ENCODE results near the gene ARSA.
"Not testable (repeated sequence)": the region's sequence is repeated elsewhere in the genome, so short reads cannot be mapped to it uniquely, and the experiment has no call there.

ARSA gene

DNA sequence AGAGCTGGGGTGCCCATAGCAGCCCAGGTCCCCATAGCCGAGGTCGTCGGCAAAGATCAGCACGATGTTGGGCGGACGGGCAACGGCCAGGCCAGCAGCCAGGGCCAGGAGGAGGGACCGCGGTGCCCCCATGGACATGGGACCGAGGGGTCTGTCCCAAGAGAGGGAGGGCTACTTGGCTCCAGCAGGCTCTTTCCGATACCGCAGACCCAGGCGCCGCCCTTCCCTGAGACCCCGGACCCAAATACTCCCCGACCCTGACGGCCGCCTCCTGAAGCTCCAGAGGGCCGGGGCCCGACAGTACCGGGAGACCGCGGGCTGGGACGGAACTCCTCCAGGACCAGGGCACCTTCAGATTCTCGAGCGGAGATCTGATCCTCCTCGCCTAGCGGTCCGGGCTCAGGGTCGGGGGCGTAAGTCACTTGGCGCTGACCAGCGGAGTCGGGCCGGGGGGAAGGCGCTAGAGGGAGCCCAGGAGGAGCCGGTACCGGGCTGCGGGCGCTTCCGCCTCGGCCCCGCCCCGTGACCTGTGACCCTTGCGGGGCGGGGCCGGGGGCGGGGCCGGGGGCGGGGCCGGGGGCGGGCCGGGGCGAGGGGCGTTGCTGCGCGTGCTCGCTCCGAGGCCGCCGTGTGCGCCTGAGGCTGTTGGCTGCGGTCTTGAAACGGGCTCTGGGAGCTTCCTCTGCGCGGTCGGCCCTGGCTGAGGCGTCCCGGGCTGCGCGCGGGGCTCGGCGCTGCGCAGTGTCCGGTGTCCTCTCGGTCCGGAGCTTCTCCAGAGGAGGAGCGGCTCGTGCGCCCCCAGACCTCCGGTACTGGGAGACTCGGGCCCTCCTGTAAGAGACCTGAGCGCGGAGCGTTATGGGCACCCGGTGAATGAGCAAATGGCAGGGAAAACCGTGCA is at the start of gene ARSA:
Gene ARSA, minus strand, starts transcription at position 511 of the 901 bp plus-strand sequence. Its CDS starts 373 bp downstream, at position 138.
- no peak for DNase-seq

DNA sequence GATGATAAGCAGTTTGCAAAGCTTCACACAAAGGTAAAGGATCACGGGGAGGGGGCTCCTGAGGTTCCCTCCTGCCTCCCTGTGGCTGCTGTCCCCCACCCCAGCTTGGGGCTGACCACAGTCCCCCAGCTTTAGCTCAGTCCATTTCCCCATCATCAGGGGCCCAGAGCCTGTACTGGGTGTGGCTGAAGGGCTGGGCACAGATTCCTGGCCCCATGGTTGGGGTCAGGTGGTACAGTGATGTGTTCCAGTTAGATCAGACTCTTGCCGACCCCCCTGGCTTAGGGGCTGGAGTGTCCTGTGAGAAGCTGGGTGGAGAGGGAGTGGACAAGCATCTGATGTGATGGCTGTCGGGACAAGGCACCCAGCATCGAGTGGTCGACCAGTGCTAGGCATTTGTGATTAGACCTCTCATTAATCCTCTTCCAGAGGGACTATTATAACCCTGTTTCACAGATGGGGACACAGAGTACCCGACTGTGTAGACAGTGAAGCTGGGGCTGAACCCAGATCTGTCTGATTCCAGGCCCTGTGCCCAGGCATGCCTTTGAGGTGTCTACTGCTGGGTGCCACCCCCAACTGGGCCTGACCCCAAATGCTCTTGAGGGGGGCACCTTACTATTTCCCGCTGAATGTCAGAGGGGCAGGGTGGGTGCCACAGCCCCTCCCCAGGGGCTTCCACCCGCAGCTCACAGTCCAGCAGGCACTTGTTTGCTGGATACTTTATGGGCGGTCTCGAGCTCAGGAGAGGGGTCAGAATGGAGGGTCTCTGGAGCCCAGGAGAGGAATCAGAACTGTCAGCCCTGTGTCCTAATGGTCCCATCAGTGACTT is 48.9 kb upstream of the ARSA start:
- no peak for DNase-seq

DNA sequence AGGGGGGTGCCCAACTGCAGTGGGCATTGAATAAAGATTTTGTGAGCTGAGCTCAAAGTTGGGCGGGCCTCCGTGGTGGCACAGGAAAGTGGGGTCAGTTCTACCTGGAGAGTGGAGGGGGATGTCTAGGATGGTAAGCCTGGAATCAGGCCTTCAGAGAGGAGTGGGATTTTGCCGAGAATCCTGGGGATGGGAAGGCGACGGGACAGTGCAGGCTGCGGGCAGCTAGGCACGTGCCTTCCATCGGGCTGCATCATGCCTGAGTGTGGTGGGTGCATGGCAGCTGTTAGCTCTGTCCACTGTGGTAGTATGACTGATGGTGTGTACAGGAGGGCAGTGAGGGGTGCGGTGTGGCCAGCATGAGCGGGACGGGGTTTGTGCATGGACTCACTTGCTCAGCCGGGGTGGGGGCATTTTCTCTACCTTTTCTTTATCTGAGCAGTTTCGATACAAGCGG is 48.3 kb upstream of the ARSA start:
- no peak for DNase-seq

DNA sequence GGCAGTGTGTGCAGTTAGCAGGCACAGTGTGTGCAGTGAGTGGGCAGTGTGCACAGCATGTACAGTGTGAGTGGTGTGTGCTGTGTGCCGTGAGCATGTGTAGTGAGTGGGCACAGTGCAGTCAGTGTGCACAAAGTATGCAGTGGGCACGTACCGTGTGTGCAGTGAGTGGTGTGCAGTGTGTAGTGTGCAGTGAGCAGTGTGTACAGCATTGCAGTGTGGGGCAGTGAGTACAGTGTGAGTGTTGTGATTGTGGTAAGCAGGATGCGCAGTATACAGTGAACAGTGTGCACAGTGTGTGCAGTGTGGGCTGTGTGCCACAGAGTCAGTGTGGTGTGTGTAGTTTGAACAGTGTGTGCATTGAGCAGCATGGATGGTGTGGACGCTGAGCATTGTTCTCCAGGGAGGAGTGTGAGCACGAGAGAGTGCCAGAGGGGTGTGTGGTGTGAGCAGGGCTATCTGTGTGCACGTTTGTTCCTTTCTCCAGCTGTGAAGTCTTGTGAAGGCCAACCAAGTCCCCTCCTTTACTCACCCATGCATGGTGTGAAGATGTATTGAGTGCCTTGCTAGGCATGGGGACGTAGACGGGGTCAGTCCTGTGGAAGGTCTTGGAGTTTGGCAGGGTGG is 47.7 kb upstream of the ARSA start:
- no peak for DNase-seq

DNA sequence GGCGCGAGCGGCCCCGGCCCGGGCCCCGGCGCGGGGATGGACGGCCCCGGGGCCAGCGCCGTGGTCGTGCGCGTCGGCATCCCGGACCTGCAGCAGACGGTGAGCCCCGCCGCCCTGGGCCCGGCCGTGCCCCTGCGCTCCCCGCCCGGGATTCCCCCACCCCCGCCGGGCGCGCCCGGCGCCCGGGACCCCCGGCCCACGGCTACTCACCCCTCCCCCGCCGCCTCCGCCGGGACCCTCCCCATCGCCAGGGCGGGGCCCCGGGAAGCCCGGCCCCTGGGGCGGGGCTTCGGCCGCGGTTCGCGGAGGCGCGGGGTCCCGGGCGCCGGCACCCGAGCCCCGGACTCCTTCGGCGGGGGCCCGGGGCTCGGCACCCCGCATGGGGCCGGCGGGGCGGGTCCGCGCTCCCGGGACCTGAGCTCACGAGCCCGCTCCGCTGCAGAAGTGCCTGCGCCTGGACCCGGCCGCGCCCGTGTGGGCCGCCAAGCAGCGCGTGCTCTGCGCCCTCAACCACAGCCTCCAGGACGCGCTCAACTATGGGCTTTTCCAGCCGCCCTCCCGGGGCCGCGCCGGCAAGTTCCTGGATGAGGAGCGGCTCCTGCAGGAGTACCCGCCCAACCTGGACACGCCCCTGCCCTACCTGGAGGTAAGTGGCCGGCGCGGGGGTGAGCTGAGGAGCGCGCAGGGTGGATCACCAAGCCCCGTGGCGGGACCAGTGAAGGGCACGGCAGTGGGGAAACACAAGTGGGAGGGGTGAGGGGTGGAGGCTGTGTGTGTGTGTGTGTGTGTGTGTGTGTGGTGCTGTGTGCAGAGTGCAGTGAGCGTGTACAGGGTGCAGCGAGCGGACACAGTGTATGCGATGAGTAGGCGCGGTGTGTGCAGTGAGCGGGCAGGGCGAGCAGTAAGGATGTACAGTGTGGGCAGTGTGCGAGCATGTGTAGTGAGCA is 46.9 kb upstream of the ARSA start:
- no peak for DNase-seq

DNA sequence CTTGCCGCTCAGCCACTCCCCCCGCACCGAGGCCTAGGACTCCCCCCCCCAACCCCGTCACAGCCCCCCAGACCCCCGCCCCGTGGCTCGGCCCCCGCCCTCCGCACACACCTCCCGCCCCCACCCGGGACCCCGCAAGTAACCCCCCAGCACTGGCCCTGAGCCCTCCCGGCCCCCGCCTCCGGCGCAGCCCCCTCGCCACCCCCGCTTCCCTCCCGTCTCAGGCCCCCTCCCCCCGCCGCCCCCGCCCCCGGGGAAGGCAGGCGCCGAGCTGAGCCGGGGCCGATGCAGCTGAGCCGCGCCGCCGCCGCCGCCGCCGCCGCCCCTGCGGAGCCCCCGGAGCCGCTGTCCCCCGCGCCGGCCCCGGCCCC is 46.2 kb upstream of the ARSA start:
- no peak for DNase-seq

DNA sequence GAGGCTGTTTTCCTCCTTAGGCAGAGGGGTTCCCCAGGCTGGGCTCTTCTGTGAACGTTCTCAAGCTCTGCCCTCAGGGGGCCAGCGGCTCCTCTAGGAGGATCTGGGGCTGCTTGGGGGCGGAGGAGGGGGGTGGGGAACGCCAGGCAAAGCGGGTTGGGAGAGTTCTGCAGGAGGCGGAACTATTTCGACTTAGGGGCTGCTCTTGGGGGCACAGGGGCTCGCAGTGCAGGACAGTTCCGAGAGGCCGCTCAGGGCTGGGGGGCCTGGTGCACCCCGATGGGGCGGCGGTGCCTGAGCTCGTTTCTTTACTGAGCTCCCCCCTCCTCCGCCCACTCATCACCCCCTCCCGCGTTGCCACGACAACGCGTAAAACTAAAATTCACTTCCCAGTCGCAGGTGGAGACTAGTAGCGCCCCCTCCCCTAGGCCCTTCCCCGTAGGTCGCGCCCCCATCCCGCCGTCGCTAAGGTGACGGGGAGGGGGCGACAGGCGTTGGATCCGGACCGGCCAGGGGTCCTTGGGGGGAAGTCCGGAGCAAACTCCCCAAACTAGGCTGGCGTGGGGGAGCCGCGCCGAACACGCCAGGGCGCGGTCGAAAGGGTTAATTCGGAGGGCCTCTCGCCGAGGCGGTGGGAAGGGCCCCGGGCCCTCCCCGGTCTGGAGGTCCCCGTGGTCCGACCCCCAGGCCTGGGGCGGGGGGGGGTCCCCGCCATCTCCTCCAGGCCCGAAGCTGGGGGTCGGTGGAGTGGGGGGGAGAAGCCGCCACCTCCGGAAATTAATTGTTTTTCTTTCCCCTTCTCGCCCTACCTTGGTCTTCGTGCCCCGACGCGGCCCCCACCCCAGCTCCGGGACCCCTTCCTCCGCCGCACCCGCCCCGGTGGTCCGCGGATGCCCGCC is 45.5 kb upstream of the ARSA start:
- DNase-seq, result no peak

DNA sequence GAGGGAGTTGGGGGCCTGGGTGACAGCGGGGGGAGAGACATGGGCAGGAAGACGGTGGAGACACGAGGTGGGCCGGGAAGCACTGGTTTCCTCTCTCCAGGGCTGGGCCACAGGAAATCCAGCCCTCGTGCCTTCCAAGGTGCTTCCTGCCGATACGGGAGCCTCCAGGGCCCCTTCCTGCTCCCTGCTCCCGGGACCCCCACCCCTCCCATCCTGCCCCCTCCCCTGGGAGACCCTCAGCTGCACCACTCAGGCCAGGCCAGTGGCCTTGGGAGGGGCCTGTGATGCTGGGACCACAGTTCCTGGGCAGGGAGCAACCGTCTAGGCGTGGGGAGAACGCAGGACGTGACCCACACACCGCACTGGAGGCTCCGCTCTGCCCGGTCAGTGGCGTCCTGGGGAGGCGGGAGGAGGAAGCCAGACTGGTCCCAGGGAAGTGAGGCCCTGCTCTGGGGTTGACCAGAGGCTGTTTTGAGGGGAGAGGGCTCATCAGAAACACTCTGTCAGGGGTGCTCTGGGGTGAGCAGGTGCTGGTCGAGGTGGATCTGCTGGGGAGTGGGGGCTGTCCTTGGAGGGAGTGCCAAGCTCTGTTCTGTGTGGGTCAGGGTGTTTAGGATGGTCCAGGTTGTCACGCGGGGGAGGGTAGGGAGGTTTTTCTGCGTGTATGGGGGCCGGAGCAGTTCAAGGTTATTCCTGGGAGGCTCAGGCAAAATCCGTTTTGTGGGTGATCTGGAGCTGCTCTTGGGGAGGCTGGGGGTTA is 44.7 kb upstream of the ARSA start, which contains the start of gene SHANK3:
Gene SHANK3, plus strand, starts transcription at position 353 of the 760 bp plus-strand sequence.
- DNase-seq, result no peak

DNA sequence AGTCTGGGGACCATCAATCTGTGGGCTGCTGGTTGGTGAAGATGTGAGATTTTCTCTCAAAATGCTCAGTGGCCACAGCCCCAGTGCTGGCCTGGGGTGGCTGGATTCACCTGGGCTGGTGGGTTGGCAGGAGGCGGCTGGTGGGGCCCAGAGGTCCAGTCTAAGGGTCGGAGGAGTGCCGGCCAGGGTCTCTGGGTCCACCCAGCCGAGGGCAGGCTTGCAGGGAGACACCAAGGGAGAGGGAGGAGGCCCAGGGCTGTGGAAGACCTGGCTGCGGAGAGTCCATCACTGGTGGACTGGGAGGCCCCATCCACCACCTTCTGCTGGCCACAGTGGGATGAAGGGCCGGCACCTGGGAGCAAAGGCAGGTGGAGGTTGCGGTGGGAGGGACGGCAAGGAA is 44.1 kb upstream of the ARSA start:
- no peak for DNase-seq

DNA sequence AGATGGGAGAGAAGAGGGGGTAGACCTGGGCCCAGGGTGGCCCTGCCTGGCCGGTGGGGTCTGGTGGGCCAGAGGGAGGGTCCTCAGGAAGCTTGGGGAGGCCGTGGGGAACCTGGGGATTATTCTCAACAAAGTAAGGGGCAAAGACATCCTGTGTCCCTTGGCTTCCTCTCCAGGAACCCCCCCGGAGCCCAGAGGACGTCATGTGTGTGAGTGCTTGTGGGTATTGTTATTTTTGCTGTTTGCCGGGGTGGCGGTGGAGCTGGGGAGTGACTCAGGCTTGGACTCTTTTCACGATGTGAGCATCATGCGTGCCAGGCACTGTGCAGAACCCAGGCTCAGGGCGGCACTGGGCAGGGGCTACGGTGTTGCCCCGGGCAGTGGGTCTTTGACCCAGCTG is 43.7 kb upstream of the ARSA start:
- DNase-seq, result no peak

DNA sequence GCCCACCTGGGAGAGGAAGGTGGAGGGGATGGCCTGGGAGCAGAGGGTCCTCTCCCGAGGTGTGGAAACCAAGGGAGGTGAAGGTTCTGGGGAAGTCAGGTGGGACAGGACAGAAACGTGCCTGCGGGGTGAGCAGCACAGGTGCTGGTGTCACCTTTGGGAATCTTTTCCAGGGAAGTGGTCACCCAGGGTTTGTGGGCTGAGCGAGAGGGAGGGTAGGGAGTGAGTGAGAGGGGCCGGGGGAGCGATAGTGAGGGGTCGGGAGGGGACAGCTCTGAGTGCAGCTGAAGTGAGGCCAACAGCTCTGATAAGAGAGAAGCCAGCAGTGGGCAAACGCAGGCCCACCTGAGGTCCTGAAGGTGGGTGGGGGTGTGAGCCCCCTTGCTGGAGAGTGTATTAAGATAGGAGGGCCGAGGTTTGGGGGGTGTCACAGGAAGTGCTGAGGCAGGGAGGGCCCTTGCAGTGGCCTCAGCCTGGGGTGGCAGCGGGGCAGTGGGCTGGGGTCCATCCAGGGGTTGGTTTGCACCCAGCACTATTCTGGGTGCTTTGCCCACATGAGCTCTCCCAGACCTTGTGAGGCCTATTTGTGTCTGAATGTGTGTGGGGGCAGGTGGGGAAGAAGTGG is 43.1 kb upstream of the ARSA start:
- no peak for DNase-seq

DNA sequence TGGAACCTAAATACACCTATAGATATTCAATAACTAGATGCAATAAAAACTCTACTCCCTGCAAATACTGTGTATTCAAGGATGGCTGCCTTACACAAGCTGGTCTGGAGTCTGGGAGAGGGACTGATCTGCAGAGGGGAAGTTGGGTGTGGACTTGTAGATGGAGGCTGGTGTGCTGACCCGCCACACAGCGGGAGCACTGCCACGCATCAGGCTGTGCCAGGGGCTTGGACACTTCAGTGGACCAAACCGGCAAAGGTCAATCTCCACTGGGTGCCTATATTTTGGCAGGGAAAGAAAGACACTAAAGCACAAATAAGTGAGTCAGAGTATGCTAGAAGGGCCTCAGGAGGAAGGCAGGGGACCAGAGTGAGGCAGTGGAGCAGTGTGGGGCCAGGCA is 42.6 kb upstream of the ARSA start:
- DNase-seq, result no peak

DNA sequence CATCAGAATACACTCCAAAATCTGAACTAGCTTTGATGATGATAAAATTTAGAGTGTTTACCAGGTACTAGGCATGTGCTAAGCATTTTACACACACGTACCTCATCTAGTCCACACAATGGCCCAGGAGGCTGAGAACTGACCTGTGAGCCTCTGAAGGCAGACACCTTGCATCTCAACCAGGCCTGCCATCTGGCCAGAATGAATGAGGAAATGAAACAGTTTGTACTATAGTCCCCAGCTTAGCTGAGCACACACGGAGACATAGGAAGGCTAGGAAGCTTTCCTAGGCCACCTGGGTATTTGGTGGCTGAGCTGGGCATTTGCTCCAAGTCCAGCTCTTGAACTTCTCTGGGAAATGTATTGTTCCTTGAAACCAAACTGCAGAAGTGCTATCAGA is 37.8 kb upstream of the ARSA start:
- DNase-seq, result no peak

DNA sequence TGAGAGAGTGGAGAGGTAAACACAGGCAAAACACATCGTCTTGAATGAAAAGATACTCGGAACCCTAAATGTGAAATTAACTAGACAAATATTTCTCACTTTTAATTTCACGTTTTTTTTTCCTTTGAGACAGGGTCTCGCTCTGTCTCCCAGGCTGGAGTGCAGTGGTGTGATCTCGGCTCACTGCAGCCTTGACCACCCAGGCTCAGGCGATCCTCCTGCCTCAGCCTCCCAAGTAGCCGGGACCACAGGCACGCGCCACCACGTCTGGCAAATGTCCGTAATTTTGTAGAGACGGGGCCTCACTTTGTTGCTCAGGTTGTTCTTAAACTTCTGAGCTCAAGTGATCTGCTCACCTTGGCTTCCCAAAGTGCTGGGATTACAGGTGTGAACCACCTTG is 37.3 kb upstream of the ARSA start:
- no peak for DNase-seq

DNA sequence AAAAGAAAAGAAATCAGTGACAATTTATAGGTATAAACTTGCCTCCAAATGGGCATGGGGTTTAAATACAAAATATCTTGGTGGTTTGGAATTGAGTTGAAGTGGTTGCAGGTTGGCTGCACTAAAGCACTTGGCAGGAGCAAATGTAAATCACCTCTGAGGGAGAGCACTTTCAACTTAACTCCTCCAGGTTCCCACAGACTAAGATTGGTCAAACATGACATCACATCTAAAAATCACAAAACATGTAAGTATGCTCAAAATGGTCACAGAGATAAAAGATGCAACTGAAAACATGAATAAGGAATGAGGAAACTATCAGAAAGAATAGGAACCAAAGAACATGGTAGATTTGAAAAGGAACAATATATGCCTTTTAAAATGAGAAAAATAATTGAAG is 32.4 kb upstream of the ARSA start:
- DNase-seq, result no peak

DNA sequence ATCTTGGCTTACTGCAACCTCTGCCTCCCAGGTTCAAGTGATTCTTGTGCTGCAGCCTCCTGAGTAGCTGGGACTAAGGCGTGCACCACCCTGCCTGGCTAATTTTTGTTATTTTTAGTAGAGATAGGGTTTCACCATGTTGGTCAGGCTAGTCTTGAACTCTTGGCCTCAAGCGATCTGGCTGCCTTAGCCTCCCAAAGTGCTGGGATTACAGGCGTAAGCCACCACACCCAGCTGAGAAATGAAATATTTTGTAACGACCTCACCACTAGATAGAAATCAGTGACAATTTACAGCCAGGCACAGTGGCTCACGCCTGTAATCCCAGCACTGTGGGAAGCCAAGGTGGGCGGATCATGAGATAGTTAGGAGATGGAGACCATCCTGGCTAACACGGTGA is 31.8 kb upstream of the ARSA start:
- not testable (repeated sequence) for DNase-seq

DNA sequence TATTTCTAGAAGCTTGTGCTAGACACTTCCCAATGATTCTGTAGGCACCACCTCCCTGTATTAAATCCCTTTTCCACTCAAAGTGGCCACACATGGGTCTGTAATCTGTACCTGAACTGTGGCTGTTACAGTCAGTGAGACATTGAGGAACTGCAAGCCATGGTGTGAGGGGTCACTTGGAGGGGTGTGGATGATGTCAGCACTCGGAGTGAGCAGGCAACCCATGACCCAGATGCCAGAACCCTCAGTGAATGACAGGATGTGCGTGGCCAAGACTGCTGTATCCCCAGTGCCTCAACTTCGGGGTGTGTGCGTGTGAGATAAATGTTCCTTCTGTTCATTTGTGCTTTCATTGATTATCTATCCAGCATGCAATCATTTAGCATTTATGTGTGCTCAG is 30.0 kb upstream of the ARSA start:
- no peak for DNase-seq

DNA sequence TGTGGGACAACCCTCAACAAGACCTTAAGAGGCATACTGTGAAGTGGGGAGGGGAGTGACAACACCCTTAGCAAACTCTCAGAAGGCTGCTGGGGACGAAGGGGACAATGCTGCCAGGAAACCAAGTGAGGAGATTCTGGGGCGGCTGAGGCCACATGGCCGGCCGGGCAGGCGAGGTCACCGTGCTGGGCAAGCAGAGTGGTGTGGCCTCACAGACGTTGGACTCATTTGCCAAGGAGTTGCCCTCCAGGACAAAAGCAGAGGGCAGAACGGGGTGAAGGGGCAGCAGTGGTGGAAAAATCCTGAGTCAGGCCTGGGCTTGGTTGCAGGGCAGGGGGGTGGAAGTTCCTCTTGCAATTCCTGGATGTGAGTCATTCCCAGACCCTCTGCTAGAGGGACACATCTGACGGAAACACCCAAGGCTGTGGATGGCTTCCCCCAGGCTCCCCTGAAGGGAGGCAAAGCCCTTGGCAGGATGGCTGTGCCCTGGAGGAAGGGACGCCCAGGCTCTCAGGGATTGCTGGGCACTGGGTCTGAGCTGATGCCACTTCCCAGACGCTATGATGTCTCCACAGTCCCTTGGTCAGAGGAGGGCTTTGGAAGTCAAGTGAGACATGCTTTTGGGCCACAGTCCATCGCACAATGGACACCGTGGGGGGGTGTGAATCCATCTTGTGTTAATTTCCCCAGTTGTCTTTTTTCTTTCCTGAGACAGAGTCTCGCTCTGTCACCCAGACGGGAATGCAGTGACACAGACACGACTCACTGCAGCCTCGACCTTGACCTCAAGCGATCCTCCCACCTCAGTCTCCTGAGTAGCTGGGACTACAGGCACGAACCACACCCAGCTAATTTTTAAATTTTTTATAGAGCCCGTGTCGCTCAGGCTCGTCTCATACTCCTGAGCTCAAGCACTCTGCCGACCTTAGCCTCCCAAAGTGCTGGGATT is 28.4 kb upstream of the ARSA start:
- no peak for DNase-seq

DNA sequence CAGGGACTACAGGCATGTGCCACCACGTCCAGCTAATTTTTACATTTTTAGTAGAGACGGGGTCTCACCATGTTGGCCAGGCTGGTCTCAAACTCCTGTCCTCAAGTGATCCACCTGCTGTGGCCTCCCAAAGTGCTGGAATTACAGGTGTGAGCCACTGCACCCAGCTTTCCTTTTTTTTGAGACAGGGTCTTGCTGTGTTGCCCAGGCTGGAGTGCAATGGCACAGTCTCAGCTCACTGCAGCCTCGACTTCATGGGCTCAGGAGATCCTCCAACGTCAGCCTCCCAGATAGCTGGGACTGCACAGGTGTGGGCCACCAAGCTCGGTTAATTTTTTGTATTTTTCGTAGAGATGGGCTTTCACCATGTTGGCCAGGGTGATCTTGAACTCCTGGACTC is 26.7 kb upstream of the ARSA start:
- not testable (repeated sequence) for DNase-seq

Measured in NCI-H187 treated with DMSO at 0.1 percent for 48 hours (cell line).